Pancreas (tissue), 10 donors: ENCODE results near the gene LIMS1. TPM values are rescaled to one million over a fixed set of nuclear protein-coding genes. Genes with fewer than 3 reads are reported as not detected.
"Not testable (repeated sequence)": the region's sequence is repeated elsewhere in the genome, so short reads cannot be mapped to it uniquely, and the experiment has no call there.

Experiments used
- ATAC-seq, 4 donors: fragments of 200-7000 bp; cut with Tn5 transposase; one replicate each; pipeline versions ENCODE4 v1.8.0 to v1.9.1; 2020; ENCODE audit warnings: mild to moderate bottlenecking in 4 of 4, moderate library complexity in 4 of 4
- DNase-seq, 6 donors: peaks; one replicate each; pipeline ENCODE4 v3.0.0-alpha.2; 2020
- FAIRE-seq: peaks from 2 replicates; lab custom pipeline; 2012; peaks lifted over from hg19 to GRCh38; lab: Jason Lieb, UNC
- H3K27ac ChIP-seq, 4 donors: fragments of 200-600 bp; sonication (generic); 1 replicate in 3 of 4; 2 replicates in 1 of 4; pipeline versions ENCODE4 v1.5.0 to v1.8.0; 2020
- H3K27me3 ChIP-seq, 4 donors: fragments of 200-600 bp; one replicate each; pipeline ENCODE4 v1.8.0; 2021
- H3K36me3 ChIP-seq, 3 donors: fragments of 200-600 bp; sonication (generic) in 1 of 3; one replicate each; pipeline versions ENCODE4 v1.5.0 to v1.8.0; 2020 to 2021
- H3K4me1 ChIP-seq, 3 donors: fragments of 200-600 bp; one replicate each; pipeline ENCODE4 v1.8.0; 2021
- H3K4me3 ChIP-seq, 4 donors: fragments of 200-600 bp; sonication (generic) in 2 of 4; one replicate each; pipeline versions ENCODE4 v1.5.0 to v1.8.0; 2020 to 2021
- H3K9me3 ChIP-seq, 4 donors: fragments of 200-600 bp; one replicate each; pipeline ENCODE4 v1.8.0; 2021
- WGBS, 2 donors: extraction: QIAGEN DNeasy Blood & Tissue Kit; methylation state at CpG; one replicate each; pipeline ENCODE4 v1.1.7; 2013; 5-methylcytosine and 5-hydroxymethylcytosine counted together
- intact Hi-C, 3 donors: fragments of 100-400 bp; cut with DNase I; formaldehyde crosslinking; loops; one replicate each; pipeline versions ENCODE4 v1.11.1 to v1.14.2; 2022
- polyA plus RNA-seq, 2 donors: library from polyadenylated mRNA; stranded (reverse); fragments of 200-250 nt; gene quantifications; one replicate each; pipeline ENCODE4 v1.2.3, GENCODE V29; 2013
- total RNA-seq, 6 donors: library from RNA; stranded (reverse); fragmentation: NEBNext Ultra II Directional in 4 of 6; extraction: Animal tissue kit (Norgen Biotek cat#: 25700) in 4 of 6; gene quantifications; one replicate each; pipeline versions ENCODE4 v1.2.1 to v1.2.4, GENCODE V29; 2021 to 2023
- donor health status: healthy with polysubstance abuse.
- donor health status: DM: no; HTN: no; CAD: no; lungs with moderate emphysema.
- donor health status: DM: no; HTN: no; CAD: no.
- donor health status: control.
- donor health status: control.
- donor health status: Bipolar disorder and iron deficiency.
- donor health status: DM: yes; HTN: yes; CAD: no.
- donor health status: DM: no; HTN: no; CAD: no.
- donor health status: DM: no; HTN: no; CAD: no.
- donor health status: DM: yes; HTN: yes; CAD: no.

LIMS1 gene
- total and polyA plus RNA-seq, 8 donors = 7.9 to 45.7 (median 17.4) TPM

DNA sequence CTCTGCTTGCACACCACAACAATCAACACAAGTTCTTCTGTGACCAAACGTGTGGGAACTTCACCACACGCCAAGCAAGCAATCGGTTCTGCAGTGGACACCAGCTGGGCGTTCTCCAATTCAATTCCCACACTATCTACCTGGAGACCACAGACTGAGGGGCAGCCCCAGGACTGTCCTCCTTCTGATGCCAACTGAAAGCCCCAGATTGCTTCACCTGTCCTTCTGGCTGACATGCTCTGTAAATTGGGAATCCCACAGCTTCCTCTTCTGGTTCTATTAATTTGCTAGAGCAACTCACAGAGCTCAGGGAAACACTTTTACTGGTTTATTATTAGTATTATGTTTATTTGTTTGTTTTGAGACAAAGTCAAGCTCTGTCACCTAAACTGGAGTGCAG is 131.7 kb downstream of the LIMS1 start:
- H3K4me3 ChIP-seq, H3K4me1 ChIP-seq, FAIRE-seq, DNase-seq, H3K9me3 ChIP-seq, intact Hi-C loops, H3K27me3 ChIP-seq, H3K36me3 ChIP-seq, H3K27ac ChIP-seq: not testable (repeated sequence)
- ATAC-seq = peak in 1 of 4 donors; percentile 31
- 63 to 100% methylated on average over 1 to 2 of the region's 4 CpGs for WGBS, 2 donors

GRCh38 chr2:108667140-108667539 is 132.9 kb downstream of the LIMS1 start:
- H3K4me3 ChIP-seq, H3K36me3 ChIP-seq, FAIRE-seq, H3K27ac ChIP-seq, intact Hi-C loops, H3K9me3 ChIP-seq, H3K27me3 ChIP-seq, H3K4me1 ChIP-seq: not testable (repeated sequence)
- WGBS, 2 donors = 27 to 29% methylated on average over 2 of the region's 2 CpGs
- ATAC-seq = peak; percentile 63 to 86 (median 77)
- peak in 2 of 6 donors; percentile 16 to 46 for DNase-seq

DNA sequence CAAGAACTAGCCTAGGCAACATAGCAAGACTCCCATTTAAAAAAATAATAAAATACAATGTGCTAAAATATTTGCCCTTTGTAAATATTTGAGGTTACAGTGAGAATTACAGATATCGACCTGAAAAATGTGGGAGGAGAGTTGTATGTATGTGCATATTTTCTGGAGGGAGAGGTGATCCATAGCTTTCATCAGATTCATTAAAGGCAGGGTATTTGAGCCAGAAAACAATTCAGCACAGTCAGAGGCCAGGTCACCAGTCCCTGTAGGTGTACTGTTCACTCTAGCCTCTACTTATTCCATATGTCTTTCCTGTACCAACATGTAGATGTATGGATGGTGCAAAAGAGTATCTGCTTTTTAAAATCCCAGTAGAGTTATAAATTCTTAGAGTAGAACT is 136.0 kb downstream of the LIMS1 start:
- WGBS, 2 donors = 22 to 36% methylated on average over 1 of the region's 1 CpG
- intact Hi-C loops, H3K27ac ChIP-seq, H3K4me1 ChIP-seq, H3K36me3 ChIP-seq, DNase-seq, H3K9me3 ChIP-seq, FAIRE-seq, ATAC-seq, H3K4me3 ChIP-seq, H3K27me3 ChIP-seq: not testable (repeated sequence)

GRCh38 chr2:108672200-108672805 is 138.0 kb downstream of the LIMS1 start:
- H3K4me3 ChIP-seq, H3K27me3 ChIP-seq, H3K36me3 ChIP-seq, DNase-seq, FAIRE-seq, intact Hi-C loops, H3K9me3 ChIP-seq, H3K27ac ChIP-seq: not testable (repeated sequence)
- ATAC-seq = peak in 3 of 4 donors; percentile 56 to 76 (median 73)
- 64% methylated on average over 1 of the region's 6 CpGs; no CpG with 5 or more reads in 1 of the 2 donors for WGBS, 2 donors
- H3K4me1 ChIP-seq = peaks cover 0 to 11% (median 0%) of the 10 kb centered on the region in 3 donors

DNA sequence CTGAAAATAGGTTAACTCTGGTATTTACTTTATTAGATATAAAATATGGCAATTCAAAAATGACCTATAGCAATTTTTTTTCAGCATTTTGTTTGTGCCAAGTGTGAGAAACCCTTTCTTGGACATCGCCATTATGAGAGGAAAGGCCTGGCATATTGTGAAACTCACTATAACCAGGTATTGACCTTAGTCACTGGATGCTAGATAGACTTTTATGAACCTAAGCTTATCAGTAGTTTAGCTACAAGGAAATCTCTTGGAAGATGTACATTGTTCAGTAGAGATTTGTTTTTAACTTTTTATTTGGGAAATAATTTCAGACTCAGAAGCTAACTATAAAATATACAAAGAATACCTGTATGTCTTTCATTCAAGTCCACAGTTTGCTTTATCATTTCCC is 142.3 kb downstream of the LIMS1 start:
- intact Hi-C loops = not testable (repeated sequence)

DNA sequence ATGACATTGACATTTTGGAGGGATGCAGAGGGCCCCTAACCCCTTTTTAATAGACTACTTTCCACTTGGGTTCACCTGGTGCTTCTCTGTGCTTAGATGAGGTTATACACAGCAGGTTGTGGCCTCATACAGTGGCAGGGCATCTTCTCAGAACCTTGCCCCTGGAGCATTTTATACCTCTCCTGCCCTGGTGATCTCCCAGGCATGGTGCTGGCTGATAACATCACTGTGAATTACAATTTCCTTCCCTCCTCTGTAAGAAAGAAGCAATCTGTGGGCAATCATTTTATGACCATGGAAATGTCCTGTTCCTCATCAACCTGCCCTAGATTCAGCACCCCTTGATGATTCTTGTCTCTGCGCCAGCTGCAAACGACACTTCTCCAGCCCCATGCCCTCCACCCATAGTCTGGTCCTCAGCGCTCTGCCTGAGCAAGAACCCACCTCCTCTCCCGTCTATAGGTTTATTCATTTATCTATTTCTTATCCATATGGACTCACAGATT is 143.0 kb downstream of the LIMS1 start:
- H3K27me3 ChIP-seq, ATAC-seq, H3K9me3 ChIP-seq, intact Hi-C loops, DNase-seq, H3K36me3 ChIP-seq, H3K4me3 ChIP-seq, FAIRE-seq: not testable (repeated sequence)
- H3K27ac ChIP-seq = peak overlapping the region in 2 of 4 donors; percentile 72 to 86
- H3K4me1 ChIP-seq = peaks cover 0 to 39% (median 0%) of the 10 kb centered on the region in 3 donors
- WGBS, 2 donors = 72 to 75% methylated on average over 4 of the region's 4 CpGs

More for the DNA sequence above, 142.3 kb downstream of the LIMS1 start:
- H3K36me3 ChIP-seq, H3K27ac ChIP-seq, H3K4me3 ChIP-seq, DNase-seq, H3K9me3 ChIP-seq, ATAC-seq, FAIRE-seq, H3K27me3 ChIP-seq: not testable (repeated sequence)
- 100% methylated on average over 1 of the region's 1 CpG; no CpG with 5 or more reads in 1 of the 2 donors for WGBS, 2 donors
- H3K4me1 ChIP-seq = peaks cover 0 to 37% (median 0%) of the 10 kb centered on the region in 3 donors

GRCh38 chr2:108678198-108678651 is 144.0 kb downstream of the LIMS1 start:
- H3K27me3 ChIP-seq, H3K9me3 ChIP-seq, intact Hi-C loops, H3K4me3 ChIP-seq, H3K36me3 ChIP-seq: not testable (repeated sequence)
- whole genome bisulfite sequencing, 2 donors = 0 to 4% methylated on average over 4 of the region's 4 CpGs
- peak overlapping the region in 3 of 4 donors; percentile 22 to 86 (median 72) for H3K27ac ChIP-seq
- DNase-seq = peak in 3 of 6 donors; percentile 40 to 47 (median 42)
- ATAC-seq = peak; percentile 90 to 94 (median 94)
- peaks cover 0 to 43% (median 0%) of the 10 kb centered on the region in 3 donors for H3K4me1 ChIP-seq
- peak; percentile 77 for FAIRE-seq

DNA sequence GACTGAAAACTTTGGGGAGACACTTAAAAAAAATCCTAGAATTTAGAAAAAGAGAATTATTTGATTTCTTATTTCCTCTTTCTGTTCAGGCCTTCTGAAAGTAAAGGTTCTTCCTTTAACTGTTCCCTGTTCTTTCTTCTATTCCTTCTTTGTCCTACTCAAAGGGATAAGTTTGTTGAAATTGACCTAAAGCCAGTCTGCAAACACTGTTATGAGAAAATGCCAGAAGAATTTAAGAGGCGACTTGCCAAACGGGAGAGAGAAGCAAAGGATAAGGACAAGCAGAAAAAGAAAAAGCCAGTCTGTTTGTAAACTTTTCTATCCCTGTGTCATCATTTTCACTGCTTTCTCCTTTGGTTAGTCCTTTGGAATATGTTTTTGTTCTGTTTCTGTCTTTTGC is 146.5 kb downstream of the LIMS1 start:
- ATAC-seq = peak; percentile 32 to 55 (median 49)
- DNase-seq, intact Hi-C loops, H3K9me3 ChIP-seq, H3K4me3 ChIP-seq, H3K36me3 ChIP-seq, H3K27me3 ChIP-seq: not testable (repeated sequence)
- peak; percentile 79 for FAIRE-seq
- peaks cover 0 to 43% (median 0%) of the 10 kb centered on the region in 3 donors for H3K4me1 ChIP-seq
- WGBS, 2 donors = no CpG with 5 or more reads among the region's 2 CpGs
- peak overlapping the region in 1 of 4 donors; percentile 86 for H3K27ac ChIP-seq

DNA sequence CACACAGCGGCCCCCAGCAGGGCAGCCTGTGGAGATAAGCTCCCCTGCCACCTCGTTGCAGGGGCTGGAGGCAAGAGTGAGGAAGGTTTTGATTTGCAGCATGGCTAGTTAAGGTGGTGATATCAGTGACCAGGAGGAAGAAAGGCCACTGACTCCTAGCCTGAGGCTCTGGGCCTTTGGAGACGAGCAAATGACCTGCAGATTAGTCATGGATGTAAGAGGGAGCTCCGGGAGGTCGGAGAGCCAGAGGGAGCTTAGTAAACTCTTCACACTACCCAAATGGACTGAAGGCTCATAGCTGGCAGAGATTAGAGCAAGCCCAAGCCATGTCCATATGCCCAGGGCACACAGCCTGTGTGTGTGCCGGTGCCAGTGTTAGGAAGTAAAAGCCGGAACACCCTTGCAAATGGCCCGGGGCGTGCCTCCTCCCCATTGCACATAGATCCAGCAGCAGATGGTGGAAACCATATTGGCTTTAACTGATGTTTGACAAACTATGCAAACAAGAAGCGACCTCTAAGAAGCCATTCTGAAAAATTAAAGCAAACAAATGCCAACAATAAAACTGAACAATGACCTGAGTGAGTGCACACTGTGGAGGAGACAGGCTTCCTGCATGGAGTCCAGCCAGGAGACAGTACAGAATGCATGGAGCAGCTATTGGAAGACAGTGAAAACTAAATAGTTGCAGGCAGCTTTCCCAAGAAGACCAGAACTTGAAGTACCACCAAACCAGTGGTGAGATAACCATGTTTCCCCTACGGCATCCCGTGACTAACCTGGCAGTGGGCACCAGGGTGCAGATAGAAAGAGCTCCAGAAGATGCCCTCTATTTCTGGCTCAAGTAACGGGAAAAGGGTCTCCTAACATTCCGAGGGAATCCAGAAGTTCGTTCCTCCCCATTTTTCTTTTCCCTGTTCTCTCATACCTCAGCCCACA is 154.8 kb downstream of the LIMS1 start:
- H3K36me3 ChIP-seq, DNase-seq, H3K4me1 ChIP-seq, intact Hi-C loops, H3K27me3 ChIP-seq, H3K4me3 ChIP-seq, H3K27ac ChIP-seq, FAIRE-seq, H3K9me3 ChIP-seq: not testable (repeated sequence)
- peak in 3 of 4 donors; percentile 23 to 68 (median 67) for ATAC-seq
- 64 to 81% methylated on average over 5 to 7 of the region's 15 CpGs for WGBS, 2 donors

DNA sequence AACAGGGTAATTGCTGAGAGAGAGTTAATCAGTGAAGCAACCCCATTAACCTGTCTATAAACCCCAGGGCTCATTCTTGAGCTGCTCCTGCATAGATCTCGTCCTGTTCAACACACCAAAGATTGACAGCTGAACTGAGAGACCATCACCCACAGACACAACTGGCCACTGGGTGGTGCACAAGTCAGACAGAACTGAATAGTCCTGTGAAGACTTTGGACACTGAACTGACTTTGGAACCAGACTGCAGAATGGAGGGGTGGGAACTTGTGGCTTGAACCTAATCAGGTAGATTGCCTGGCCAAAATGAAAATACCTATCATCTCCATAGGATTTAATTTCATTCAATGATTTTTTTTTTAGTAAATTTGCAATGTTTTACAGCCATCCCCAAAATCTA is 155.7 kb downstream of the LIMS1 start:
- H3K4me3 ChIP-seq, H3K27ac ChIP-seq, H3K9me3 ChIP-seq, DNase-seq, intact Hi-C loops, FAIRE-seq, H3K4me1 ChIP-seq, H3K27me3 ChIP-seq, H3K36me3 ChIP-seq: not testable (repeated sequence)
- peak; percentile 73 to 95 (median 88) for ATAC-seq
- no CpG with 5 or more reads among the region's 1 CpG for WGBS, 2 donors
